PC-9 (cell line): Measurements from ENCODE around the gene ALMS1.

ENCODE experiments used
- EZH2 ChIP-seq: fragments of 200-600 bp; sonication (generic); IDR thresholded peaks from 2 replicates; pipeline ENCODE4 v1.8.0; 2017; ENCODE audit warnings: antibody characterized with exemption, low read depth
- TF ChIP-seq, protein P1 (sequence below): fragments of 200-600 bp; sonication (generic); conservative IDR thresholded peaks from 2 replicates; pipeline ENCODE4 v1.6.1; 2017; ENCODE audit warnings: mixed run types, antibody characterized with exemption, mild to moderate bottlenecking, moderate library complexity

DNA sequence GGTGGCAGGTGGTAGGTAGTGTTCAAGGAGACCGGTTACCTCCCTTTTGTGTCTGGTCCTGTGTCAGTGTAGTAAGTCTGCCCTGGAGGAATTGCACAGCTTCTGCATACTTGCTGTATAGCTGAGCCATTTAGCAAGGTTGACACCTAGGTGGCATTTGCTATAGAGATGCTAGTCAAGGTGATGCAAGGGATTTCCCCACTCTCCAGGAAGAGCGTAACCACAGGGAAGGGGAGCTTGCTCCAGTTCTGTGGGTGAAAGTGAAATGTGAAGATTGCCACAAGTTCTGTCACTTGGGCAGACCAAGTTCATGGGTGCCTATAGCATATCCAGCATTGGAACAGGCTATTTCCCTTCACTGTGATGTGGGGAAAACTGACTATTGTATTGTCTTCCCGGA, 228.5 kb downstream of the ALMS1 start:
- TF ChIP-seq, protein P1, sequence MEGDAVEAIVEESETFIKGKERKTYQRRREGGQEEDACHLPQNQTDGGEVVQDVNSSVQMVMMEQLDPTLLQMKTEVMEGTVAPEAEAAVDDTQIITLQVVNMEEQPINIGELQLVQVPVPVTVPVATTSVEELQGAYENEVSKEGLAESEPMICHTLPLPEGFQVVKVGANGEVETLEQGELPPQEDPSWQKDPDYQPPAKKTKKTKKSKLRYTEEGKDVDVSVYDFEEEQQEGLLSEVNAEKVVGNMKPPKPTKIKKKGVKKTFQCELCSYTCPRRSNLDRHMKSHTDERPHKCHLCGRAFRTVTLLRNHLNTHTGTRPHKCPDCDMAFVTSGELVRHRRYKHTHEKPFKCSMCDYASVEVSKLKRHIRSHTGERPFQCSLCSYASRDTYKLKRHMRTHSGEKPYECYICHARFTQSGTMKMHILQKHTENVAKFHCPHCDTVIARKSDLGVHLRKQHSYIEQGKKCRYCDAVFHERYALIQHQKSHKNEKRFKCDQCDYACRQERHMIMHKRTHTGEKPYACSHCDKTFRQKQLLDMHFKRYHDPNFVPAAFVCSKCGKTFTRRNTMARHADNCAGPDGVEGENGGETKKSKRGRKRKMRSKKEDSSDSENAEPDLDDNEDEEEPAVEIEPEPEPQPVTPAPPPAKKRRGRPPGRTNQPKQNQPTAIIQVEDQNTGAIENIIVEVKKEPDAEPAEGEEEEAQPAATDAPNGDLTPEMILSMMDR = no peak
- no peak for TF ChIP-seq EZH2
